Neural cell (in vitro differentiated cells): ENCODE results near the gene ROR2.

Source experiments
- CTCF ChIP-seq: fragments of 450-650 bp; IDR thresholded peaks from 2 replicates; pipeline ENCODE4 v1.5.1; 2014; ENCODE audit warnings: antibody characterized with exemption, mild to moderate bottlenecking, moderate library complexity; ENCODE audit not compliant: poor library complexity, severe bottlenecking
- EZH2 ChIP-seq: fragments of 200-600, 300-800 bp; shearing (Covaris generic), sonication (generic); IDR thresholded peaks from 2 replicates; pipeline ENCODE4 v1.6.1; 2014; ENCODE audit warnings: antibody characterized with exemption, low read length, borderline replicate concordance, mild to moderate bottlenecking; ENCODE audit not compliant: insufficient read depth, poor library complexity, severe bottlenecking
- MXI1 ChIP-seq: fragments of 450-650 bp; conservative IDR thresholded peaks from 2 replicates; pipeline ENCODE4 v1.6.1; 2014; ENCODE audit warnings: antibody characterized with exemption, mild to moderate bottlenecking; ENCODE audit not compliant: poor library complexity, severe bottlenecking
- REST ChIP-seq: IDR thresholded peaks from 2 replicates; pipeline ENCODE4 v1.6.1; 2012; ENCODE audit warnings: borderline replicate concordance

GRCh38 chr9:91832322-91832721, 117.7 kb downstream of the ROR2 start:
- TF ChIP-seq CTCF (no peak), MXI1 (no peak), REST (no peak), EZH2 (no peak)
